ENCODE data around the gene CDR2.
A peak's percentile ranks its signal among the peaks of the same experiment; 100 is the strongest.
"Not testable (repeated sequence)": the region's sequence is repeated elsewhere in the genome, so short reads cannot be mapped to it uniquely, and the experiment has no call there.

Gene CDR2

GRCh38 chr16:22369221-22369811, 5.1 kb downstream of the CDR2 start:
- TF ChIP-seq POLR2A (IDR thresholded peaks at IDR 0.05; ENCODE audit: low read depth, low read length): no peak
- DNase-seq (ENCODE audit: insufficient read length, low spot score) (no peak), FAIRE-seq (peak; percentile 45)

DNA sequence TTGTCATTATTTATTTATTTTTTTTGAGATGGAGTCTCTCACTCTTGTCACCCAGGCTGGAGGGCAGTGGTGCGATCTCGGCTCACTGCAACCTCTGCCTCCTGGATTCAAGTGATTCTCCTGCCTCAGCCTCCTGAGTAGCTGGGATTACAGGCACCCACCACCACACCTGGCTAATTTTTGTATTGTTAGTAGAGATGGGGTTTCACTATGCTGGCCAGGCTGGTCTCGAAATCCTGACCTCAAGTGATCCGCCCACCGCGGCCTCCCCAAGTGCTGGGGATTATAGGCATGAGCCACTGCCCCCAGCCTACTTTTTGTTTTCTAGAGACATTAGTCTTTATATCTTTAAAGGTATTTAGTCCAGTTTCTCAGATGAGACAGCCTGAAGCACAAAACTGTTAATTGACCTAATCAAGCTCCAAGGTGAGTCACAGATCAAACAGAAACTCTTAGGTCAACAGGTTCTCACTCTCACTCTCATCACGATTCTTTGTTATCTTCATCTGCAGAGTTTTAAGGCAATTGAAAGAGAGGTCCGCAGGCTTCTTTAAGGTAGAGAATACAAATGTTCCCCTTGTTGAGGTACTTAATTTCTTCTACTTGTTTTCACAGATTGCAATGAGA, 6.1 kb downstream of the CDR2 start:
- not testable (repeated sequence) for FAIRE-seq

DNA sequence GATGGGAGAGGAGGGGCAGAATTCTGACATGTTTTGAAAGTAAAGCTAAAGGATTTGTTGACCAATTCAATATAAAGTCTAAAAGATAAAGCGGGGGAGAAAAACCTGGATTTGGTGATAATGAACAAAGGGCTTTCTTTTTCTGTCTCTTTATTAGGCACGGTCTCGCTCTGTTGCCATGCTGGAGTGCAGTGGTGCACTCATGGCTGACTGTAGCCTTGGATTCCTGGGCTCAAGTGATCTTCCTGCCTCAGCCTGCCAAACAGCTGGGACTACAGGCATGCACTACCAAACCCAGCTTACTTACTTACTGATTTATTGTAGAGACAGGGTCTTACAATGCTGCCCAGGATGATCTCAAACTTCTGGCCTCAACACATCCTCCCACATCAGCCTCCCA, 7.5 kb downstream of the CDR2 start:
- no peak for DNase-seq (ENCODE audit: insufficient read length, low spot score)
- no peak for FAIRE-seq
- no peak for TF ChIP-seq POLR2A (IDR thresholded peaks at IDR 0.05; ENCODE audit: low read depth, low read length)

More for the DNA sequence above, 6.1 kb downstream of the CDR2 start:
- not testable (repeated sequence) for DNase-seq (ENCODE audit: insufficient read length, low spot score)

- FAIRE-seq: no peak
- DNase-seq (ENCODE audit: insufficient read length, low spot score): no peak
- no peak for TF ChIP-seq POLR2A (IDR thresholded peaks at IDR 0.05; ENCODE audit: low read depth, low read length)
Measured at GRCh38 chr16:22366371-22366770, 8.0 kb downstream of the CDR2 start.

DNA sequence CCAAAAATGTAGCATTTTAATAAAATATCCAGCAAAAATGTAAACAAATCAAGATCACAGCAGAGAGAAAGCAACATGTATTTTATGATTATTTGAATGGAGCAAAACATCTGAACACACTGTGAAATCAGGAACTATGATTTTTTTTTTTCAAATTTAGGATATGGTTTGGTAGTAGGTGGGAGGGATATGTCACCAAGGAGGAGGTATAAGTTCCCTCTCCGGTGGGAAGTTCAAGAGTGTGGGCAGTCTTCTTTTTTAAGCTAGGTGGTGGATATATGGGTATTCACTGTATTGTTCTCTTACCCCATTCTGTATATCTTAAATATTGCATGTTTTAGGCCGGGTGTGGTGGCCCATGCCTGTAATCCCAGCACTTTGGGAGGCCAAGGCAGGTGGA, 10.2 kb downstream of the CDR2 start:
- no peak for TF ChIP-seq POLR2A (IDR thresholded peaks at IDR 0.05; ENCODE audit: low read depth, low read length)
- FAIRE-seq: no peak
- no peak for DNase-seq (ENCODE audit: insufficient read length, low spot score)

DNA sequence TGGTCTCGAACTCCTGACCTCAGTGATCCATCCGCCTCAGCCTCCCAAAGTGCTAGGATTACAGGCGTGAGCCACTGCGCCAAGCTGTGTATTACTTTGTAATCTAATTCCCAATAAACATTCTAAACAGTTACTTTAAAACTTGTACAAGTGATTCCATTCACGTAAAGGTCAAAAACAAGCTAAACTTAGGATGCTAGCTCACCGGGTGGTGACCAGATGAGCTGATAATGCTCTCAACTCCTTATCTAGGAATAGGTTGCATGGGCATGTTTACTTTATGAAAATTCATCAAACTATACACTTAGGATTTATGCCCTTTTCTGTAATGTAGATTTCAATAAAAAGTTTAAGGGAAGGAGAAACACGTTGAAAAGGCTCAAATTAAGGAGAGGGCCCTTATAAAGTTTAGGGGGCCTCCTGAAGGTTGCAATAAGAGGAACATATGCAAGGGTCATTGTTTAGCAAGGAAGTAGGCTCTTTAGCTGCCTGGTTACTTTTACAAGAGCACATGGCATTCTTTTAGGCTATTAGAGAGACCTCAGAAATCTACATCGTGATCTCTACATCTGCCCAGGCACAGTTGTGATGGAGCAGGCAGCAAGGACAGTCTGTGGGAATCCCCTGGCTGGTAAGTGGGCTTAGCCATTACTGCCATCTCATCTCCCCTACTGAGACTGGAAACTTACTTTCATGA, 13.3 kb downstream of the CDR2 start:
- TF ChIP-seq POLR2A (IDR thresholded peaks at IDR 0.05; ENCODE audit: low read depth, low read length): no peak
- DNase-seq (ENCODE audit: insufficient read length, low spot score) (no peak), FAIRE-seq (peak; percentile 45)

DNA sequence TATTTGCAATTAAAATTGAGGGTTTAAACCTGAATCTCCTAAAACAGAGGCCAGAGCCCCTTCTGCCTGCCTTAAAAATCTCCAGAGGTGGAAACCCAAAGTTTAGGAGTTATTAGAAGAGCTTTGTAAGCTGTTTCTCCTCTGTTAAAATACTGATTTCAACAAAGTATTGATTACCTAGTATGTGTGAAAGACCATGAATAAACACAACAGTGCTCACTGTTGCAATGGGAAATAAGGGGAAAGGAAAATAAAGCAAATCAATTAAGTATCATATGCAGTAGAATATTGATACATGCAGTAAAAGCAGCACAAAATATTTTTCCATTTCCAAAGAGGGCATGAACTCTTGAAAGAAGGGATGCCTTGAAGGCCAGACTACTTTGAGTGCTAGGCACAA, 14.7 kb downstream of the CDR2 start:
- DNase-seq (ENCODE audit: insufficient read length, low spot score) (no peak), FAIRE-seq (no peak)
- TF ChIP-seq POLR2A (IDR thresholded peaks at IDR 0.05; ENCODE audit: low read depth, low read length): no peak

GRCh38 chr16:22358000-22358399, 16.4 kb downstream of the CDR2 start:
- FAIRE-seq (peak; percentile 11), DNase-seq (ENCODE audit: insufficient read length, low spot score) (no peak)
- TF ChIP-seq POLR2A (IDR thresholded peaks at IDR 0.05; ENCODE audit: low read depth, low read length): no peak

GRCh38 chr16:22357635-22357971, 16.8 kb downstream of the CDR2 start:
- DNase-seq (ENCODE audit: insufficient read length, low spot score) (no peak), FAIRE-seq (no peak)
- TF ChIP-seq POLR2A (IDR thresholded peaks at IDR 0.05; ENCODE audit: low read depth, low read length): no peak

- DNase-seq (ENCODE audit: insufficient read length, low spot score): no peak
- no peak for FAIRE-seq
Measured at GRCh38 chr16:22356930-22357634, 17.3 kb downstream of the CDR2 start.

DNA sequence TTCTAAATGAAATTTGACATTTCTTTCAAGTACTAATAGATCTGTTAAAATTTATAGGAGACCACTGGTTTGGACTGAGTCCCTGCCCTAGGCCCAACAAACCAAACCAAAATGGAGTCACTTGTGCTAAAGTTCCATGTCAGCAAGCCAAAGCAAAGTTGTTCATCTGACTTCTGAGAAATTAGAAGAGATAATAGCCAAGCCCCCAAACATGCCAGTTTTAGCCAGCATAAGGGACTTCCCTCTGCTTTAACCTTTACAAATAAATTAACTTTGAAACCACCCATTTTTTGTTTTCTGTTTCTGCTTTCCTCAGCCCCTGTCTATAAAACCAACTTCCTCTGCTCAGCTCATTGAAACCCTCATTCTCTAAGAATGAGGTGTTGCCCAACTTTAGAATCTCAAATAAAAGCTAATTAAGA, 18.9 kb downstream of the CDR2 start:
- DNase-seq (ENCODE audit: insufficient read length, low spot score) (no peak), FAIRE-seq (no peak)

More at GRCh38 chr16:22356930-22357634, 17.3 kb downstream of the CDR2 start:
- no peak for TF ChIP-seq POLR2A (IDR thresholded peaks at IDR 0.05; ENCODE audit: low read depth, low read length)

DNA sequence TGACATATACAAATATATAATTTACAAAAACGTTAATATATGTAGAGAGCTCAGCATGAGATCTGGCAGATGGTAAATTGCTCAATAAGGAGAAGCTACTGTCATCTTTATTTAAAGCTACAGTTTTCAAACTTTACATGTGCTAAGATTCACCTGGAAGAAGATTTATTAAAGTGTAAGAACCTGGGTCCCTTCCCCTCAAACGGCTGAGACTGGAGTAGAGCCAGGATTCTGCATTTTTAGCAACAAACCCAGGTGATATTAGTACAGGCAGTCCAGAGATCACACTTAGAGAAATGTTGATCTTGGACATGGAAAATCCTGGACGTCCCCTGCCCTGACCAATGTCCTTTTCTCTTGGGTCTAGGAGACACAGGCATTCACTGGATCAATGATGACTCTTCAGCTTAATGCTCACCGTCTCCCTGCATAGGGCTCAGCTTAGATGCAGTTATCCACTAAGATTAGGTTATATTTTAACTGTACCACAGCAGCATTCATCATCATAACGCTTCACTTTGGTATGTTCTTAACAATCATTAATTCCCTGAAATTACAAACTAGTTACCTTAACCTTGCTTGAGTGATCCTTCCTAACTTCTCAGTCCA, 20.4 kb downstream of the CDR2 start:
- DNase-seq (ENCODE audit: insufficient read length, low spot score) (no peak), FAIRE-seq (no peak)
- no peak for TF ChIP-seq POLR2A (IDR thresholded peaks at IDR 0.05; ENCODE audit: low read depth, low read length)

More for the DNA sequence above, 18.9 kb downstream of the CDR2 start:
- TF ChIP-seq POLR2A (IDR thresholded peaks at IDR 0.05; ENCODE audit: low read depth, low read length): no peak

- DNase-seq (ENCODE audit: insufficient read length, low spot score) (no peak), FAIRE-seq (peak; percentile 57)
- TF ChIP-seq POLR2A (IDR thresholded peaks at IDR 0.05; ENCODE audit: low read depth, low read length): no peak
Measured at GRCh38 chr16:22353191-22353919, 21.1 kb downstream of the CDR2 start.

Data from H54 (cell line).